Stimulated activated CD4-positive, alpha-beta T cell treated with anti-CD3 and anti-CD28 coated beads, Interleukin-4, amount 100 ng/mL, for 4 hours (primary cell): ENCODE data around the gene CNTN5.
A peak's percentile ranks its signal among the peaks of the same experiment; 100 is the strongest.
"Not testable (repeated sequence)": the region's sequence is repeated elsewhere in the genome, so short reads cannot be mapped to it uniquely, and the experiment has no call there.

ENCODE experiments used
- DNase-seq, 2 experiments: peaks; one replicate each; pipeline ENCODE4 v3.0.0-alpha.2; 2020

Gene CNTN5

GRCh38 chr11:99020352-99021225 lies at the start of gene CNTN5:
TSS of gene CNTN5 (plus strand) at chr11:99020949.
- DNase-seq = peak in 1 of 2 experiments; percentile 4

DNA sequence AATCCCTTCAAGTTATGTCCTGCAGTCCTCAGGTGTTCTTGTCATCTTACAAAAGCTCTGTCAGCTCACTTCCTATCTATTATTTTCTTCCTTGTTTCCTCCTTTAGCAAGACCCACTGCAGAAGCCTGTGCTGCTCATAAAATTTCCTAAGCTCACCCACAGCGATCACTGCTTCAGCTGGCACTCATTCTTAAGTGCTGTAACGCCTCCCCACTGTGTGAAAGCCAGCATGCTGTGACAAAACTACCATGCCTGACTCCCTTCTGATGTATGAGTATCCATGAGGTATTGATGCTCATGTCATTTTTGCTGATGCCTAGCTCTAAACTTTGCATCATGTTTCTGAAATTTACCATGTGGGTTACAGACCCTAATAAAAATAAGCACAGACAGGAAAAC lies 41.5 kb upstream of the CNTN5 start:
- DNase-seq = no peak

- DNase-seq = no peak
These were observed 4.9 kb upstream of the CNTN5 start for GRCh38 chr11:99015634-99016454.

DNA sequence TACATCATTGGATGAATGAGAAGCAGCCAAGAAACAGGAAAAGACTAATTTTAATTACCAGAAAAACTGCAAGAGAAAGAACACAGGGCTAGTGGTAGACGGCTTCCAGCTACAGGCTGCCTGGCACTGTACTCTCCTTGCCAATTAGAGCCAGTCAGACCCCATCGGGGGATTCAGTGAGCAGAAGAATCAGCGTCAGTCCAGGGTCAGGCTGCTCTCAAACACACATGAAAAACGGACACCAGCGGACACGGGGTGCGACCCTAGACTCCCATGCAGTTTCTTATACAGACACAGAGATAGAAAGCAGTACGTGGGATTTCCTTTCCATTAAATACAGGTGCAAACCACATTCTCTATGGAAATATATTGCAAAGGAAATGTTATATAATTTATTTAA lies 1.1 kb upstream of the CNTN5 start:
- no peak for DNase-seq

DNA sequence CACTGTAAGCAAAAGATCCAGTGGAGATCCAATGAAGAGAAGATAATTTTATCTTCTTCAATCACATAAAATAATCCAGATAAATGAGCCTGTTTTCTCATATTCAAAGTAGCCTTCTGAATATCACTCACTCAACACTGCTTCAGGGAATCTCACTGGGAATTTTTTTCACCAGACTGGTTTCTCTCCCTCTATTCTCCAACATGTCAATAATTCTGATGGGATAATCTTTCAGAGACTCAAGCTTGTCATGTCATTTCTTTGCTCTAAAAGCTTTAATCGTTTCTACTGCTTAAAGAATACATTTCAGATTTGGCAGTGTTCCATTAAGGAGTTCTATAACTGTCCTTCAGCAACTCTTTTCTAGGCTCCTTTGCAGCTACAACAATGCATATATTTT lies 16.3 kb downstream of the CNTN5 start:
- no peak for DNase-seq

GRCh38 chr11:99063331-99063730 lies 42.6 kb downstream of the CNTN5 start:
- no peak for DNase-seq

DNA sequence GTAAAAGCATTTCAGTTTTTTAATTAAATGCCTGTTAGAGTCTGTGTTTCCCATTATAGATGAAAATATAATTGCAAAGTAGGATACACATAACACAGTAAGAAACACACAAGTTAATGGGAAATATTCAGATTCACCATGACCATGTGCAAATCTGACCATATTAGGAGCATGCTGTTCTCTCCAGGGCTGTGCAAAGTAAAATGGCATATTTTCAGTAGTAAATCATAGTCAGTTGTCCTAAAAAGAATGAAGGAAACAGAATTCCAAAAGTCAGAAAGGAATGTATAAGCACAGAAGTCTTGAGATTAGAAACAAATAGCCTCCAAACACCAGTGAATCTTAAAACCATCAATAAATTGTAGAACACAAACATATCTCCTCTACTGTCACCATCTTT lies 44.4 kb downstream of the CNTN5 start:
- no peak for DNase-seq

- DNase-seq = no peak
These were observed 46.0 kb downstream of the CNTN5 start for GRCh38 chr11:99066618-99067317.

GRCh38 chr11:99068832-99069231 lies 48.1 kb downstream of the CNTN5 start:
- DNase-seq = no peak

- no peak for DNase-seq
These were observed 49.2 kb downstream of the CNTN5 start for GRCh38 chr11:99069856-99070444.

DNA sequence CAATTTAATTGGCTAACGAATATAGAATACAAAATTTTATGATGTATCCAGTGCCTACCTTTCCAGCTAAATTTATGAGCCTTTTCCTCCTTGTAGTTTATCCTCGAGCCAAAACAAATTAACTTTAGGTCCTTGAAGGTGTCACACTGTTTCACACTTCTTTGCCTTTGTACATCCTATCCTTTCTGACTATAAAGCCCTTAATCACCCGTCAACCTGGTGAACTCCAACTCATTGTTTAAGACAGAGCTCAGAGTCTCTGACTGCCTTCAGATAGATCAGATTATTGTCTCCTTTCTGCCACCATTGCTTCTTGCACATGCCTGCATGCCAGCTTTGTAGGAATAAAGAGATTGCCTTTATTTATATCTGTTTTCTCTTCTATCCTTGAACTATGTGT lies 58.8 kb downstream of the CNTN5 start:
- no peak for DNase-seq

DNA sequence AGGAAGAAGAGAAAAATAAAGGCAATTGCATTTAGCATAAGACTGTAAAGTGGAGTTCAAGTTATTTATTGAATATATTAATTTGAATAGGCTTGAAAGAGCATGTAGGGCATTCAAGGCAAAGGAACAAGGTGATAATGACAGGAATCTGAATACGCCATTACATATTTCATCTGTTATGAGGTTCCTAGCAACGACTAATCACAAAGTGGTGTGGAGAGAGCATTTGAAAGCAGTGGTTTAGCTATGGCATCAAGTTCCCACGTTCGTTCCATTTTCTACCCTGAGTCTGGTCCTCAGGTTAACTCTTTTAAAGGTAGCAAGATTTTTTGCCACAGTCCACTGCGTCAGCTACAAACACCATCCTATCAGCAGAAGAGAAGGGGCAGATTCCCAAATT lies 59.4 kb downstream of the CNTN5 start:
- no peak for DNase-seq

- no peak for DNase-seq
These were observed 77.5 kb downstream of the CNTN5 start for GRCh38 chr11:99098258-99098657.

- no peak for DNase-seq
These were observed 78.0 kb downstream of the CNTN5 start for GRCh38 chr11:99098751-99099150.

DNA sequence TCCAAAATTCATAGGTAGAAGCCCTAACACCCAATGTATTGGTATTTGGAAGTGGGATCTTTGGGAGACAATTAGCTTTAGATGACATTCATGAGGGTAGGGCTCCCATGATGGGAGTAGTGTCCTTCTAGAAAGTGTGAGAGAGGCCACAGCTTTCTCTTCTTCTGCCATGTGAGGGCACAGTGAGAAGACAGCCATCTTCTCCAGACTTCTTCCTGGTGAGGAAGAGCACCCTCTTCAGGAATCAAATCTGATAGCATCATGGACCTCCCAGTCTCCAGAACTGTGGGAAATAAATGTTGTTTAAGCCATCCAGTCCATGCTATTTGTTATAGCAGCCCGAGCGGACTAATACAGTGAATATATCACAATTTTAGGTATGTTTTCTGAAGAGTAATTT lies 96.9 kb downstream of the CNTN5 start:
- no peak for DNase-seq

GRCh38 chr11:99133862-99134261 lies 113.1 kb downstream of the CNTN5 start:
- not testable (repeated sequence) for DNase-seq

DNA sequence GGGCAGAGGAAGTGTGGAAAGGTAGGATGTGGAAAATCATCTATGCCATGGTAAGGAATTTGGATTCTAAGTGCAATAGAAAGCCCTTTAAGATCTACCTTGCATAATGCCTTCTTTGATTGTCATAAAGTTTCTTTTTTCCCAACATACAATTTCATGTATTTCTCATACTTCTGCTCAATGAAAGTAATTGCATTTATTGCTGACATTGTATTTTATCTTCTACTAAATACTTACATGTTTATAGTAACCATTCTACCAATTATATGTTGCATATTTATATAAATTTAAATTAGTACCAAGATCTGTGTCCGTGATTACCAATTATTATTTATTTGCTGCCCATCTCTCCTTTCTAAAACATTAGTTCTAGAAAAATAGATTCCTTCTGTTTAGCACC lies 114.8 kb downstream of the CNTN5 start:
- DNase-seq = no peak

- no peak for DNase-seq
These were observed 121.5 kb downstream of the CNTN5 start for GRCh38 chr11:99142237-99142636.

DNA sequence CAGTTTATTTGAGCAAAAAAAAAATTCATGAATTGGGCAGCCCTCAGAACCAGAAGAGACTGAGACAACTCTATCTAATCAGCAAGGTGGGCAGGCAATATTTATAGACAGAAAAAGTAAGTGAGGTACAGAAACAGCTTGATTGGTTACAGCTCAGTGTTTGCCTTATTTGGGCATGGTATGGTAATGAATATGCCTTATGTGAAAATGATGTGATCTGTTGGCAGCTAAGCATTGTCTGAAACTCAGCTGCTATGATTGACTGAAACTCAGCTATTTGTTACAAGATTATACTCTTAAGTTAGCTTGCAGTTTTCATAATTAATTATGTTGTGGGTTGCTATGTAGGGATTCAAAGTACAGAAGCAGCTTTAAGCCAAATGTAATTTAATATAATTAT lies 127.6 kb downstream of the CNTN5 start:
- DNase-seq = no peak

- no peak for DNase-seq
These were observed 133.5 kb downstream of the CNTN5 start for GRCh38 chr11:99154277-99154676.

- DNase-seq = no peak
These were observed 139.7 kb downstream of the CNTN5 start for GRCh38 chr11:99160447-99160846.

DNA sequence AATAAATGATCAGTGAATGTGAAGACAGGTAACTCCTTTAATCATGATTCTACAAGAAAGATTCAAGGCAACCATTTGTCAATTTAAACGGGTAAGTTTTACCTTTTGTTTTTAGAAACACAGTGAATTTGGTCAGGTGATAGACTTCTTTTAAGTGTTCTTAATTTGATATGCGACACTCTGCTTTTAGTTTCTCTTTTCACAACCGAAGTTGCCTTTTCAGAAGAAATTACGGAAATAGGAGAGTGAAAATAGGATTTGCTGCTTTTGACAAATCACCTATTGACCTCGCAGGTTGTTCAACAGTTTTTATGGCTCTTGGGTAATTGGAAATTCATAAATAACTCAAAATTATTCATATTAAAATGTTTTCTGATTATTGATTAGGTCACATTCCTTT lies 142.1 kb downstream of the CNTN5 start:
- no peak for DNase-seq

DNA sequence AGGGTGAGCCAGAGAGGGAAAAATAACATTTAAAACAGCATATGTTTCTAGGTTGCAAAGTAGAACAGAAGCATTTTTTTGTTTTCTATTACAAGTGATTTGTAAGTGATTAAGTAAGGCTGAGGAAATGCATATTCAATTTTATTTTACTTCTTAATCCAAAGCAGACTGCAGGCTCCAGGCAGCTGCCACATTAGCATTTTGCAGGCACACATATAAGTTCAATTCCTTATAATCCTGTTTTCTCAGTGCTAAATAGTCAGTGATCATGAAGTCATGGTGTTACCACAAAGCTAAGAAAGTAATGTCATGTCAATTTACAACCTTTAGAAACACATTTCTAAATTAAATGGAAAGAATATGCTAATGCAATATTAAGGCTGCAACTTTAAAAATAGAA lies 149.8 kb downstream of the CNTN5 start:
- DNase-seq = no peak
